Measurements from ENCODE around the gene SLIT1.

SLIT1 gene

GRCh38 chr10:97200616-97201015 is 14.9 kb upstream of the SLIT1 start:
- no peak for DNase-seq

- DNase-seq = no peak
Observed at GRCh38 chr10:97199152-97199551, 13.4 kb upstream of the SLIT1 start.

GRCh38 chr10:97197030-97197500 is 11.3 kb upstream of the SLIT1 start:
- DNase-seq = no peak

GRCh38 chr10:97196223-97197029 is 10.7 kb upstream of the SLIT1 start:
- DNase-seq = peak; percentile 29

GRCh38 chr10:97195706-97196222 is 10.0 kb upstream of the SLIT1 start:
- no peak for DNase-seq

GRCh38 chr10:97192952-97193435 is 7.2 kb upstream of the SLIT1 start:
- no peak for DNase-seq

- no peak for DNase-seq
Observed at GRCh38 chr10:97190450-97190849, 4.7 kb upstream of the SLIT1 start.

- DNase-seq = peak; percentile 13
Observed at GRCh38 chr10:97188261-97188711, 2.5 kb upstream of the SLIT1 start.

GRCh38 chr10:97186911-97187310 is 1.2 kb upstream of the SLIT1 start:
- no peak for DNase-seq

- DNase-seq = no peak
Observed at GRCh38 chr10:97184971-97185325, 811 bp downstream of the SLIT1 start.

GRCh38 chr10:97183314-97183713 is 2.4 kb downstream of the SLIT1 start:
- DNase-seq = no peak

GRCh38 chr10:97182288-97182990 is 3.3 kb downstream of the SLIT1 start:
- DNase-seq = no peak

- no peak for DNase-seq
Observed at GRCh38 chr10:97180986-97181385, 4.8 kb downstream of the SLIT1 start.

- DNase-seq = no peak
Observed at GRCh38 chr10:97180363-97180755, 5.4 kb downstream of the SLIT1 start.

GRCh38 chr10:97179731-97180362 is 5.9 kb downstream of the SLIT1 start:
- DNase-seq = no peak

- DNase-seq = no peak
Observed at GRCh38 chr10:97179311-97179710, 6.4 kb downstream of the SLIT1 start.

GRCh38 chr10:97178074-97178473 is 7.7 kb downstream of the SLIT1 start:
- DNase-seq = no peak

- DNase-seq = no peak
Observed at GRCh38 chr10:97176226-97176625, 9.5 kb downstream of the SLIT1 start.

GRCh38 chr10:97175586-97175985 is 10.2 kb downstream of the SLIT1 start:
- no peak for DNase-seq

- DNase-seq = no peak
Observed at GRCh38 chr10:97174941-97175340, 10.8 kb downstream of the SLIT1 start.

- DNase-seq = no peak
Observed at GRCh38 chr10:97174276-97174775, 11.4 kb downstream of the SLIT1 start.

GRCh38 chr10:97173036-97173435 is 12.7 kb downstream of the SLIT1 start:
- DNase-seq = no peak

GRCh38 chr10:97171001-97171400 is 14.8 kb downstream of the SLIT1 start:
- no peak for DNase-seq
